Globus pallidus (tissue), 1 donor: ENCODE measurements around the gene EVL.

Experiments
- DNase-seq: peaks from one replicate; pipeline ENCODE4 v3.0.0-alpha.2; 2015; ENCODE audit warnings: low spot score

Gene EVL

GRCh38 chr14:100130521-100130920 is 65.3 kb downstream of the EVL start:
- DNase-seq: no peak

- DNase-seq: no peak
These were observed 66.0 kb downstream of the EVL start for GRCh38 chr14:100131181-100131580.

- no peak for DNase-seq
These were observed 67.1 kb downstream of the EVL start for GRCh38 chr14:100132161-100132902.

- DNase-seq: no peak
These were observed 67.8 kb downstream of the EVL start for GRCh38 chr14:100132903-100133510.

GRCh38 chr14:100134586-100134985 is 69.4 kb downstream of the EVL start:
- DNase-seq: no peak

- DNase-seq: no peak
These were observed 69.9 kb downstream of the EVL start for GRCh38 chr14:100135073-100135472.

- DNase-seq: no peak
These were observed 70.6 kb downstream of the EVL start for GRCh38 chr14:100135784-100136183.

- no peak for DNase-seq
These were observed 72.0 kb downstream of the EVL start for GRCh38 chr14:100137173-100137572.

- DNase-seq: no peak
These were observed 73.0 kb downstream of the EVL start for GRCh38 chr14:100138082-100138787.

GRCh38 chr14:100138955-100139354 is 73.7 kb downstream of the EVL start:
- DNase-seq: no peak

GRCh38 chr14:100140452-100141078 is 75.3 kb downstream of the EVL start:
- DNase-seq: no peak

- no peak for DNase-seq
These were observed 75.9 kb downstream of the EVL start for GRCh38 chr14:100141098-100141497.

- DNase-seq: no peak
These were observed 77.1 kb downstream of the EVL start for GRCh38 chr14:100142073-100143040.

GRCh38 chr14:100143523-100143922 is 78.3 kb downstream of the EVL start:
- no peak for DNase-seq

GRCh38 chr14:100143934-100144333 is 78.7 kb downstream of the EVL start:
- no peak for DNase-seq

GRCh38 chr14:100144645-100144995 is 79.4 kb downstream of the EVL start:
- DNase-seq: no peak

GRCh38 chr14:100144996-100145646 is 79.9 kb downstream of the EVL start:
- DNase-seq: no peak

GRCh38 chr14:100145682-100146464 is 80.7 kb downstream of the EVL start:
- no peak for DNase-seq

GRCh38 chr14:100146531-100147091 is 81.4 kb downstream of the EVL start:
- no peak for DNase-seq

GRCh38 chr14:100147181-100147631 is 82.0 kb downstream of the EVL start:
- no peak for DNase-seq
